HG03558 (cell line): ENCODE measurements around the gene KNDC1.

Source experiments
- ATAC-seq: cut with Tn5 transposase; IDR thresholded peaks from one replicate; pipeline ENCODE4 v1.9.1; 2021; ENCODE audit warnings: moderate number of reproducible peaks; ENCODE audit not compliant: unreplicated experiment; ENCODE audit errors: extremely low read depth

The KNDC1 gene

GRCh38 chr10:133187091-133187905 is 27.3 kb downstream of the KNDC1 start:
- no peak for ATAC-seq

- ATAC-seq, result no peak
These were observed 28.1 kb downstream of the KNDC1 start for GRCh38 chr10:133187906-133188681.

GRCh38 chr10:133189256-133189655 is 29.2 kb downstream of the KNDC1 start:
- ATAC-seq, result no peak

GRCh38 chr10:133189726-133190125 is 29.7 kb downstream of the KNDC1 start:
- ATAC-seq, result no peak

- no peak for ATAC-seq
These were observed 30.2 kb downstream of the KNDC1 start for GRCh38 chr10:133190225-133190624.

GRCh38 chr10:133191651-133192050 is 31.6 kb downstream of the KNDC1 start:
- ATAC-seq, result no peak

GRCh38 chr10:133194151-133194550 is 34.1 kb downstream of the KNDC1 start:
- no peak for ATAC-seq

- no peak for ATAC-seq
These were observed 35.1 kb downstream of the KNDC1 start for GRCh38 chr10:133195096-133195495.

GRCh38 chr10:133195611-133196010 is 35.6 kb downstream of the KNDC1 start:
- ATAC-seq, result no peak

GRCh38 chr10:133196221-133196915 is 36.3 kb downstream of the KNDC1 start:
- ATAC-seq, result no peak

GRCh38 chr10:133196936-133197758 is 37.1 kb downstream of the KNDC1 start:
- no peak for ATAC-seq

GRCh38 chr10:133197786-133198185 is 37.8 kb downstream of the KNDC1 start:
- no peak for ATAC-seq

GRCh38 chr10:133198206-133198605 is 38.2 kb downstream of the KNDC1 start:
- ATAC-seq, result no peak

- no peak for ATAC-seq
These were observed 38.8 kb downstream of the KNDC1 start for GRCh38 chr10:133198621-133199487.

GRCh38 chr10:133199488-133199885 is 39.5 kb downstream of the KNDC1 start:
- ATAC-seq, result no peak

- ATAC-seq, result no peak
These were observed 40.1 kb downstream of the KNDC1 start for GRCh38 chr10:133199992-133200611.

- ATAC-seq, result no peak
These were observed 40.6 kb downstream of the KNDC1 start for GRCh38 chr10:133200621-133201031.

GRCh38 chr10:133201151-133201947 is 41.3 kb downstream of the KNDC1 start:
- no peak for ATAC-seq
